ENCODE results near the gene METTL26.

GRCh38 chr16:595094-595528 is 41.0 kb downstream of the METTL26 start:
- no peak for TF ChIP-seq CTCF (IDR thresholded peaks at IDR 0.05)
- no peak for TF ChIP-seq POLR2A (IDR thresholded peaks at IDR 0.05)
